Chondrocyte (in vitro differentiated cells): Measurements from ENCODE around the gene NIPA2. TPM values are rescaled to one million over a fixed set of nuclear protein-coding genes. Genes with fewer than 3 reads are reported as not detected.
"Not testable (repeated sequence)": the region's sequence is repeated elsewhere in the genome, so short reads cannot be mapped to it uniquely, and the experiment has no call there.

ENCODE experiments used
- DNase-seq: peaks from one replicate; pipeline ENCODE4 v3.0.0; 2021; ENCODE audit warnings: mixed read lengths, low spot score
- H3K27ac Mint-ChIP-seq: one replicate; pipeline ENCODE4 v1.8.0; 2021; ENCODE audit warnings: mild to moderate bottlenecking, moderate library complexity, mixed read lengths; ENCODE audit not compliant: unreplicated experiment
- H3K27me3 Mint-ChIP-seq: 2 replicates; pipeline ENCODE4 v1.8.0; 2021; ENCODE audit warnings: low read depth, mixed read lengths
- H3K36me3 Mint-ChIP-seq: 2 replicates; pipeline ENCODE4 v1.8.0; 2021; ENCODE audit warnings: low read depth, mixed read lengths
- H3K4me1 Mint-ChIP-seq: 2 replicates; pipeline ENCODE4 v1.8.0; 2021; ENCODE audit warnings: low read depth, mild to moderate bottlenecking, mixed read lengths
- H3K4me3 Mint-ChIP-seq: one replicate; pipeline ENCODE4 v1.8.0; 2021; ENCODE audit warnings: mild to moderate bottlenecking, moderate library complexity, mixed read lengths; ENCODE audit not compliant: unreplicated experiment
- H3K9me3 Mint-ChIP-seq: 2 replicates; pipeline ENCODE4 v1.8.0; 2021; ENCODE audit warnings: low read depth, mixed read lengths
- total RNA-seq: library from RNA; stranded (reverse); gene quantifications from 3 replicates; pipeline ENCODE4 v1.2.1, GENCODE V29; 2021
- TF ChIP-seq, protein P1 (sequence below): fragments of 200-600 bp; sonication (generic); IDR thresholded peaks from 2 replicates; pipeline ENCODE4 v1.5.0; 2021; ENCODE audit warnings: antibody characterized with exemption, mild to moderate bottlenecking, moderate library complexity

The NIPA2 gene
- total RNA-seq, 1 donor from 2014 or later: 59.3 TPM

DNA sequence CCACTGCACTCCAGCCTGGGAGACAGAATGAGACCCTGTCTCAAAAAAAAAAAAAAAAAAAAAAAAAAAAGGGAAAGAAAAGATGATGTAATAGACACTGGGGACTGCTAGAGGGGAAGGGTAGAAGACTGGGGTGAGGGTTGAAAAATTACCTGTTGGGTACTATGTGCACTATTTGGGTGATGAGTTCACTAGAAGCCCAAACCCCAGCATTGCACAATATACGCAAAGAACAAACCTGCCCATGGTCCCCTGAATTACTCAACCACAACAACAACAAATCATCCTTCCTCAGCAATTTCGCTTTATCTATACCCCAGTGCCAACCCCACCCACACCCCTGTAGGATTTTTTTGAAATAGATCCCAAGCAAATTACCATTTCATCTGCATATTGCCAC lies 38.6 kb upstream of the NIPA2 start:
- Mint-ChIP-seq H3K27ac (no peak overlapping the region), H3K9me3 (no peaks in the 10 kb centered on the region), H3K4me3 (no peak overlapping the region), H3K27me3 (no peaks in the 10 kb centered on the region), H3K36me3 (no peaks in the 10 kb centered on the region), H3K4me1 (no peaks in the 10 kb centered on the region)
- TF ChIP-seq, protein P1, sequence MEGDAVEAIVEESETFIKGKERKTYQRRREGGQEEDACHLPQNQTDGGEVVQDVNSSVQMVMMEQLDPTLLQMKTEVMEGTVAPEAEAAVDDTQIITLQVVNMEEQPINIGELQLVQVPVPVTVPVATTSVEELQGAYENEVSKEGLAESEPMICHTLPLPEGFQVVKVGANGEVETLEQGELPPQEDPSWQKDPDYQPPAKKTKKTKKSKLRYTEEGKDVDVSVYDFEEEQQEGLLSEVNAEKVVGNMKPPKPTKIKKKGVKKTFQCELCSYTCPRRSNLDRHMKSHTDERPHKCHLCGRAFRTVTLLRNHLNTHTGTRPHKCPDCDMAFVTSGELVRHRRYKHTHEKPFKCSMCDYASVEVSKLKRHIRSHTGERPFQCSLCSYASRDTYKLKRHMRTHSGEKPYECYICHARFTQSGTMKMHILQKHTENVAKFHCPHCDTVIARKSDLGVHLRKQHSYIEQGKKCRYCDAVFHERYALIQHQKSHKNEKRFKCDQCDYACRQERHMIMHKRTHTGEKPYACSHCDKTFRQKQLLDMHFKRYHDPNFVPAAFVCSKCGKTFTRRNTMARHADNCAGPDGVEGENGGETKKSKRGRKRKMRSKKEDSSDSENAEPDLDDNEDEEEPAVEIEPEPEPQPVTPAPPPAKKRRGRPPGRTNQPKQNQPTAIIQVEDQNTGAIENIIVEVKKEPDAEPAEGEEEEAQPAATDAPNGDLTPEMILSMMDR: no peak
- no peak for DNase-seq

DNA sequence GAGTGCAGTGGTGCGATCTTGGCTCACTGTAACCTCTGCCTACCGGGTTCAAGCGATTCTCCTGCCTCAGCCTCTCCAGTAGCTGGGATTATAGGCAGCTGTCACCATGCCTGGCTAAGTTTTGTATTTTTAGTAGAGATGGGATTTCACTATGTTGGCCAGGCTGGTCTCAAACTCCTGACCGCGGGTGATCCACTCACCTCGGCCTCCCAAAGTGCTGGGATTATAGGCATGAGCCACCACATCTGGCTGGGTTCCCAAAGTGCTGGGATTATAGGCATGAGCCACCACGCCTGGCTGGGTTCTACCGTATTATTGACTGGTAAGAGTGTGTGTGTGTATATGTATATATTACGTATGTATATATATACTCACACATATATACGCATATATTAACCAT lies 35.5 kb upstream of the NIPA2 start:
- H3K9me3 Mint-ChIP-seq, DNase-seq, H3K4me1 Mint-ChIP-seq, H3K27ac Mint-ChIP-seq, H3K27me3 Mint-ChIP-seq, H3K36me3 Mint-ChIP-seq, H3K4me3 Mint-ChIP-seq: not testable (repeated sequence)

DNA sequence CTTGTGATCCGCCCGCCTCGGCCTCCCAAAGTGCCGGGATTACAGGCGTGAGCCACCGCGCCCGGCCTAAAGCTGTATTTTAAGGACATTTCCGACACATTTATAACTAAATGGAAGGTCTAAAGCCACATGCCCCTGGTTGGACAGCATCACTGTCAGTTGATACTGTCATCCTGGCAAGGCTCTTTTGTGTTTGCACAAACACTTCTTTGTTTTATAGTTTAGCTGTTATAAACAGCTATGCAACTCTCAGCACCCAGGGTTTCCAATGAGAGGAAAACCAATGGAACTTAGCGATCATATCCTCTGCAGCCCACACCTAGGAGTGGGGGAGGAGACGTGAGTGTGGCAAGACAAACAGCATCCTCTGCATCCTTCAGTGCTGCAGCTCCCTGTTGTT lies 32.3 kb upstream of the NIPA2 start:
- no peak for DNase-seq
- no peaks in the 10 kb centered on the region for H3K36me3 Mint-ChIP-seq
- H3K27me3 Mint-ChIP-seq: no peaks in the 10 kb centered on the region
- TF ChIP-seq, protein P1: no peak
- H3K27ac Mint-ChIP-seq: no peak overlapping the region
- H3K4me3 Mint-ChIP-seq: no peak overlapping the region
- no peaks in the 10 kb centered on the region for H3K9me3 Mint-ChIP-seq
- peaks cover 9% of the 10 kb centered on the region for H3K4me1 Mint-ChIP-seq

DNA sequence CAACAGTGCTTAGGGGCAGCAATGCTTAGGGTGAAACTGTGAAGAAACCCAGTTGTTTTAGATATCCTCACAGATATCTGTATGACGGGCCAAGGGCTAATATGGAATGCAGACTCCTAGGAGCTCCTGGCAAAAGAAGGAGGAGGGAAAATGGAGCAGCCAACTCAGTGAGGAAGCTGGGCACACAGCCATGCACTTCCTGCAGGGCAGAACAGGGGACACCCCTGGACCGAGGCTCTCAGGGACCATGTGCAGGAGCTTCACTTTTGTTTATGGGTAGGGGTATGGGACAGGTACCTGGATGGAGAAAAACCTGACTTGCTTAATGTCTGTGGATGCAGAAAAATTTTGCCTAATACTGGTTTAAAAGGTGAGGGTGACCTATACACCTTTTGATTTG lies 31.8 kb upstream of the NIPA2 start:
- H3K27me3 Mint-ChIP-seq: no peaks in the 10 kb centered on the region
- H3K36me3 Mint-ChIP-seq: no peaks in the 10 kb centered on the region
- no peak for DNase-seq
- no peak overlapping the region for H3K4me3 Mint-ChIP-seq
- TF ChIP-seq, protein P1: no peak
- peaks cover 9% of the 10 kb centered on the region for H3K4me1 Mint-ChIP-seq
- peak overlapping the region; percentile 63 for H3K27ac Mint-ChIP-seq
- no peaks in the 10 kb centered on the region for H3K9me3 Mint-ChIP-seq

DNA sequence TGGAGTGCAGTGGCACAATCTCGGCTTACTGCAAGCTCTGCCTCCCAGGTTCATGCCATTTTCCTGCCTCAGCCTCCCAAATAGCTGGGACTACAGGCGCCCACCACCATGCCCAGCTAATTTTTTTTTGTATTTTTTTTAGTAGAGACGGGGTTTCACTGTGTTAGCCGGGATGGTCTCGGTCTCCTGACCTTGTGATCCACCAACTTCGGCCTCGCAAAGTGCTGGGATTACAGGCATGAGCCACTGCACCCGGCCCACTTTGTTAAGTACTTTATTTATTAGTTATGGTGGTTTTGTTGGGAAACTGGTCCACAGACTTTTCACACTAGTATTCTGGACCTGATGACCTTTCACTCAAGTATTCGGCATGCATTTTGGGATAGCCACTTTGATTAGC lies 30.6 kb upstream of the NIPA2 start:
- not testable (repeated sequence) for H3K36me3 Mint-ChIP-seq, H3K27me3 Mint-ChIP-seq, H3K9me3 Mint-ChIP-seq, H3K4me3 Mint-ChIP-seq, DNase-seq, H3K27ac Mint-ChIP-seq, H3K4me1 Mint-ChIP-seq

DNA sequence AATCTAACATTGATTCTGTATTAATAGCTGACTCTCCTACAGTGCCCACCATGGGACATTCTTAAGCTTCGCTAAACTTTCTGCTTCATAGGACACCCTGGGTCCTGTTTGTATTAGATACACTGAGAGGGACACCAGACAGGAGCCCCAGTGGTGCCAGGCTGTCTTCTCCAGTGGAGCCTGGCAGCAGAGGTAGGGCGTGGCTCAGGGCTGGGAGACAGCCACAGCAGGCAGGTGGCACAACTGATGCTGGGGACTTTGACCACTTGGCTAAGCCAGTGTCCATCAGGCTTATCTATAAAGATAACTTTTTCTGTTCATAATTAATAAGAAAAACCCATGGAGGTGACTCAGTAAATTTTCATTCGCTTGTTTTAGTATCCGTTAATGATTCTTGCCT lies 30.2 kb upstream of the NIPA2 start:
- no peaks in the 10 kb centered on the region for H3K9me3 Mint-ChIP-seq
- H3K36me3 Mint-ChIP-seq: no peaks in the 10 kb centered on the region
- H3K4me1 Mint-ChIP-seq: peaks cover 9% of the 10 kb centered on the region
- H3K4me3 Mint-ChIP-seq: no peak overlapping the region
- no peak for DNase-seq
- TF ChIP-seq, protein P1: no peak
- H3K27ac Mint-ChIP-seq: no peak overlapping the region
- H3K27me3 Mint-ChIP-seq: no peaks in the 10 kb centered on the region
